ENCODE measurements around the gene RRP12. TPM values are rescaled to one million over a fixed set of nuclear protein-coding genes. Genes with fewer than 3 reads are reported as not detected.
A peak's percentile ranks its signal among the peaks of the same experiment; 100 is the strongest.

RRP12 gene
- total RNA-seq, 6 donors from 2014 or later: 20.4 to 38.2 (median 28.9) TPM

GRCh38 chr10:97358781-97359180 is 42.4 kb downstream of the RRP12 start:
- ATAC-seq (ENCODE audit: low FRiP score in 2 of 2) (no peak), DNase-seq (no peak)
- TF ChIP-seq EP300 (IDR thresholded peaks at IDR 0.05) (no peak), POLR2AphosphoS5 (IDR thresholded peaks at IDR 0.05) (no peak), POLR2A (IDR thresholded peaks at IDR 0.05) (no peak), CTCF (IDR thresholded peaks at IDR 0.05) (no peak)
- Histone ChIP-seq H3K9me3 (no peaks in the 10 kb centered on the region), H3K4me3 (no peak overlapping the region), H3K27me3 (no peaks in the 10 kb centered on the region), H3K36me3 (peaks cover 0 to 31% (median 15%) of the 10 kb centered on the region in 4 donors), H3K4me1 (peaks cover 15 to 42% (median 30%) of the 10 kb centered on the region in 4 donors), H3K27ac (no peak overlapping the region)
- WGBS, 2 donors: 71 to 94% methylated on average over 1 to 3 of the region's 3 CpGs

- no peak for DNase-seq
- 96 to 98% methylated on average over 4 of the region's 4 CpGs for WGBS, 2 donors
- no peak for ATAC-seq (ENCODE audit: low FRiP score in 2 of 2)
Measured at GRCh38 chr10:97358349-97358748, 42.8 kb downstream of the RRP12 start.

GRCh38 chr10:97356918-97357317 is 44.2 kb downstream of the RRP12 start:
- no peaks in the 10 kb centered on the region for H3K27me3 ChIP-seq
- peak overlapping the region in 2 of 4 donors; percentile 49 to 59 for H3K27ac ChIP-seq
- WGBS, 2 donors: 80 to 90% methylated on average over 1 to 7 of the region's 7 CpGs
- H3K36me3 ChIP-seq: peaks cover 0 to 22% (median 13%) of the 10 kb centered on the region in 4 donors
- peaks cover 14 to 23% (median 16%) of the 10 kb centered on the region in 4 donors for H3K4me1 ChIP-seq
- no peak for TF ChIP-seq POLR2A (IDR thresholded peaks at IDR 0.05)
- ATAC-seq (ENCODE audit: low FRiP score in 2 of 2) (no peak), DNase-seq (no peak)
- no peak overlapping the region for H3K4me3 ChIP-seq
- H3K9me3 ChIP-seq: no peaks in the 10 kb centered on the region

More at GRCh38 chr10:97358349-97358748, 42.8 kb downstream of the RRP12 start:
- TF ChIP-seq POLR2AphosphoS5 (IDR thresholded peaks at IDR 0.05): no peak
- no peak for TF ChIP-seq POLR2A (IDR thresholded peaks at IDR 0.05)
- no peak for TF ChIP-seq CTCF (IDR thresholded peaks at IDR 0.05)
- Histone ChIP-seq H3K27ac (no peak overlapping the region), H3K27me3 (no peaks in the 10 kb centered on the region), H3K4me1 (peaks cover 15 to 38% (median 28%) of the 10 kb centered on the region in 4 donors), H3K36me3 (peaks cover 0 to 27% (median 15%) of the 10 kb centered on the region in 4 donors), H3K4me3 (no peak overlapping the region), H3K9me3 (no peaks in the 10 kb centered on the region)

- no peak for TF ChIP-seq CTCF (IDR thresholded peaks at IDR 0.05)
- no peak for TF ChIP-seq EP300 (IDR thresholded peaks at IDR 0.05)
- no peak for TF ChIP-seq POLR2A (IDR thresholded peaks at IDR 0.05)
- WGBS, 2 donors: 60 to 70% methylated on average over 6 of the region's 6 CpGs
- H3K36me3 ChIP-seq: peaks cover 0 to 22% (median 13%) of the 10 kb centered on the region in 4 donors
- H3K27me3 ChIP-seq: no peaks in the 10 kb centered on the region
- DNase-seq: no peak
- H3K27ac ChIP-seq: peak overlapping the region; percentile 26 to 64 (median 54)
- peaks cover 13 to 18% (median 15%) of the 10 kb centered on the region in 4 donors for H3K4me1 ChIP-seq
- H3K9me3 ChIP-seq: no peaks in the 10 kb centered on the region
- H3K4me3 ChIP-seq: no peak overlapping the region
- no peak for ATAC-seq (ENCODE audit: low FRiP score in 2 of 2)
Measured at GRCh38 chr10:97356318-97356914, 44.7 kb downstream of the RRP12 start.

GRCh38 chr10:97355571-97355975 is 45.6 kb downstream of the RRP12 start:
- no peak overlapping the region for H3K4me3 ChIP-seq
- peaks cover 0 to 20% (median 13%) of the 10 kb centered on the region in 4 donors for H3K36me3 ChIP-seq
- no peaks in the 10 kb centered on the region for H3K9me3 ChIP-seq
- H3K27ac ChIP-seq: peak overlapping the region; percentile 26 to 64 (median 54)
- H3K27me3 ChIP-seq: no peaks in the 10 kb centered on the region
- TF ChIP-seq POLR2AphosphoS5 (IDR thresholded peaks at IDR 0.05) (peak; percentile 14 to 60), CTCF (IDR thresholded peaks at IDR 0.05) (peak in 5 of 6 experiments; percentile 25 to 49 (median 37)), EP300 (IDR thresholded peaks at IDR 0.05) (no peak), POLR2A (IDR thresholded peaks at IDR 0.05) (no peak)
- peak in 1 of 2 donors; percentile 51 for DNase-seq
- peak; percentile 28 to 42 for ATAC-seq (ENCODE audit: low FRiP score in 2 of 2)
- 37 to 48% methylated on average over 5 of the region's 5 CpGs for WGBS, 2 donors
- H3K4me1 ChIP-seq: peaks cover 11 to 16% (median 14%) of the 10 kb centered on the region in 4 donors
